Measurements from ENCODE around the gene PTPRR.

PTPRR gene

GRCh38 chr12:70637303-70638085, 283.0 kb downstream of the PTPRR start, which contains the start of gene PTPRB:
Gene PTPRB, minus strand, starts transcription at chr12:70637429. Its CDS starts 34 bp downstream, at chr12:70637395.
- DNase-seq: no peak

DNA sequence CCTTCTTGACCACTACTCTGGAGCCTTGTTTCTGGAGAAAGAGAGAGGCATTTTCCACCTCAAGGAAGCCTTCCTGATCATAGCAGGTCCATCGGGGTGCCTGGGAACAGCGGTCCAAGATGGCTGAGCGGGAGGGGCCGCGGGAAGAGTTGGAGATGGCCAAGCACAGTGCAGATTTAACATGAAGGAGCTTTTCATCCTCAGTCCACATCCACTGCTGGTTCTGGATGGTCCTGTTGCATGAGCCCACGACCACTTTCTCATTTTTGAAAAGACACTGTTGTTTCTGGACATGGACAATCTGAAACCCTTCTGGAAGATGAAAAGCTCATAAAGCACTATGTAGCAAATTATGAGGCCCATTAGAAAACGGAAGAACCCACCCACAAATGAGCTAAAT, 284.8 kb downstream of the PTPRR start:
- no peak for DNase-seq

DNA sequence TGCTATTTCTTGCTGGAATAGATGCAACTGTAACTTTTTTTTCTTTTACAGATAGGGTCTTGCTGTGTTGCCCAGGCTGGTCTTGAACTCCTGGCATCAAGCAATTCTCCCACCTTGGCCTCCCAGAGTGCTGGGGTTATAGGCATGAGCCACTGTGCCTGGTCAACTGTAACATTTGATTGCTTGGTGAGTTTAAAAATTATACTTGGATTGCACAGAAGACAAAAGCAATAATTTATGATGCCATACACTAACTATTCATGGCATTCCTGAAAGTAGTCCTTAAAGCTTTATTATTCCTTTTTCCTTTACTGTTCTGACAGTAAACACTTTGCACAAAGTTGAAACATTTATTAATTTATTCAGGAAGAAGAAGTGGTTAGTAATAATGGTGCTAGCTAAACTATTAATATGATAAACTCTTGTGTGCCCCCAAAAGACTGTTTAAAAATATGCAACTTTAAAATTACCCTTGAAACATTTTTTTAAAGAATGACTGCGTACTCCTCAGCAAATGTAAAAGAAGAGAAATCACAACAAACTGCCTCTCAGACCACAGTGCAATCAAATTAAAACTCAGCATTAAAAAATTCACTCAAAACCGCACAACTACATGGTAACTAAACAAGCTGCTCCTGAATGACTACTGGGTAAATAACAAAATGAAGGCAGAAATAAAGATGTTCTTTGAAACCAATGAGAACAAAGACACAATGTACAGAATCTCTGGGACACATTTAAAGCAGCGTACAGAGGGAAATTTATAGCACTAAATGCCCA, 291.6 kb downstream of the PTPRR start:
- no peak for DNase-seq

- DNase-seq: no peak
Measured at GRCh38 chr12:70627677-70628076, 292.9 kb downstream of the PTPRR start.

DNA sequence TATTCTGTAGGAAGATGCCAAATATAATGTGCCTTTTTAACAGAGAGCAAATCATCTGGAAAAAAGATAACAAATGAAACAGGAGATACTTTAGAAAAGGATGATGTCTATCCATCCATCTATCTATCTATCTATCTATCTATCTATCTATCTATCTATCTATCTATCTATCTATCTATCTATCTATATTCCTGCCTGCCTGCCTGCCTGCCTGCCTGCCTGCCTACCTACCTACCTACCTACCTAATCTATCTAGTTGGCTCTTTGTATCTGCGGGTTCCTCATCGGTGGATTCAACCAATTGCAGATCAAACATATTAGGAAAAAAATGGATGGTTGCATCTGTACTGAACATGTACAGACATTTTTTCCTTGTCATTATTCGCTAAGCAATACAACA, 294.4 kb downstream of the PTPRR start:
- no peak for DNase-seq

- DNase-seq: no peak
Measured at GRCh38 chr12:70619471-70620152, 300.9 kb downstream of the PTPRR start.

- no peak for DNase-seq
Measured at GRCh38 chr12:70618371-70618770, 302.2 kb downstream of the PTPRR start.

DNA sequence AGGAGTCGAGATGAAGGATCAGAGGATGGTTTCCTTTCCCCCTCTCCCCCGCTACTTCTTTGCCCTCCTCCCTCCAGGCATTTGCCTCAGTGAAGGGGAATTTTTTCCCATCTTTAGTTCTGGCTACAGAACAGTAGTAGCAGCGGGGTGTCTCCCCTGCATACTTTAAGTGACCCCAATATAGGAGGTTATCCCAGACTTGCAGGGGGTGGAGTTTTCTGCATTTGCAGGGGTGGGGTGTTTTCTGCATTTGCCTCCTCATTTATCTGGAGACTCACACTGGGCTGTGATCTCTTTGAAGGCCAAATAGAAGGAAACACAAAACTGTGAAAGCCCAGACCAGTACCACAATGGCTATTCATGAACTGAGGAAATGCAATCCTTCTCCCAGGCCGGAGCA, 303.1 kb downstream of the PTPRR start:
- no peak for DNase-seq

- no peak for DNase-seq
Measured at GRCh38 chr12:70615174-70615866, 305.2 kb downstream of the PTPRR start.

- no peak for DNase-seq
Measured at GRCh38 chr12:70609739-70610491, 310.6 kb downstream of the PTPRR start.

GRCh38 chr12:70609203-70609602, 311.3 kb downstream of the PTPRR start:
- no peak for DNase-seq

- no peak for DNase-seq
Measured at GRCh38 chr12:70608184-70608583, 312.4 kb downstream of the PTPRR start.

DNA sequence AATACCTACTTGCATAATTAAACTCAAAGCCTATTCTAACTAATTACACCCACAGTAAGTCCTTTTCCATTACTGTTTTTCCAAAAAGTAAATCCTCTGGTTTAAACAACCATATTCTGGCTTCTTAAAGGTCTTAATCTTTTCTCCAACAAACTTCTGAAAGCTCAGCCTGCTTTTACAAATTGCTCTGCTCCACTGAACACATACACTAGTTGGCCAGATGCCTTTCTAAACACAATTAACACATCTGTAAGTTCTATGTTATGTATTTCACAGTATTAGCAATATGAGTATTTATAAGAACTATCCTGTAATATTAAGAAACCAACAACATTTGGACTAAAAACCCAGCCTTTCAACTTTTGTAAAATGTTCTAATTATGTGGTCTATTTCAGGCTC, 313.4 kb downstream of the PTPRR start:
- no peak for DNase-seq

DNA sequence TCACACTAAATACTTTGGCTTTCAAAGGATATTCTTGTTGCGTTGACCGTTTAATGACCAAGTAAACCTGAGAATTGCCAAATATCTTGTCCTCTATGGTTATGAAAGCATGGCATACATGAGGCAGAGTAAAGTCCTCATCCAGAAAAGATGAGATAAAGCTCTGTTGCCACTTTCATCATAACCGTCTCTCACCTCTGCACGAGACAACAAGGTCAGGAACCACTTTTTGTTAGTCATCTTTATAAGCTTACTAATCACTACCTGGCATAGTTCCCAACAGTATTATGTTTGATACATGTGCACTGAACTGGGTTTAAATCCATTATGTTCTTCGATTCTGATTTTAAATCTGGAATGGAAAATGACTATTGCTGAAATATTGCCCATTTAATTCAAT, 314.6 kb downstream of the PTPRR start:
- DNase-seq: no peak

DNA sequence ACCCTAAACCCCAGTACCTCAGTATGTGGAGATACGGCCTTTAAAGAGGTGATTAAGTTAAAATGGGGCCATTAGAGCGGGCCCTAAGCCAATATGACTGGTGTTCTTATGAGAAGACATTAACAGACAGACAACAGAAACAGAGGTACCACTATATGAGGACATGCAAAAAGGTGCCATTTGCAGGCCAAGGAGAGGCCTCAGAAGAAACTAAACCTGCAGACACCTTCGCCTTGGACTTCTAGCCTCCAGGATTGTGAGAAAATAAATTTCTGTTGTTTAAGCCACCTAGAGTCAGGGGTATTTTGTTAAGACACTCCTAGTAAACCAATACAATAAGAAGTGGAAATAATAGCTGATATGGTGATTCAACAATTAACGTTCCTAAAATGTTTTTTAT, 315.9 kb downstream of the PTPRR start:
- no peak for DNase-seq

DNA sequence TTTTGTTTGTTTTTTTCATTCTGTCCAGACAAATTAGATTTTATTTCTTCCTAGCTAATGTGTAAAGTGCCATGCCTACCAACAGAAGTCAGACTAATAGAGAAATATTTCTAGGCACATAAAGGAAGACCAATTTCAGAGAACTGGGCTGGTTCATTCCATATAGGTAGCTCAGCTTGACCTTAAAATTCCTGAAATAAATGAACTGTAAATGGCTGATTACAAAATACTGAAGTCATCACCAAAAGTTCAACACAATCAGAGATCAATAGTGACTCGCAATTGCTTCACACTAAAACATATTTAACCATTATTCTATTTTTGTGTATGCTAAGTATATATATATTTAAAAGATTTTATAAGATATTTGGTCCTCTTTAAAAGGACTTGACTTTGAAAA, 317.5 kb downstream of the PTPRR start:
- no peak for DNase-seq

GRCh38 chr12:70598467-70599193, 321.9 kb downstream of the PTPRR start:
- no peak for DNase-seq

GRCh38 chr12:70592664-70593063, 327.9 kb downstream of the PTPRR start:
- DNase-seq: no peak

DNA sequence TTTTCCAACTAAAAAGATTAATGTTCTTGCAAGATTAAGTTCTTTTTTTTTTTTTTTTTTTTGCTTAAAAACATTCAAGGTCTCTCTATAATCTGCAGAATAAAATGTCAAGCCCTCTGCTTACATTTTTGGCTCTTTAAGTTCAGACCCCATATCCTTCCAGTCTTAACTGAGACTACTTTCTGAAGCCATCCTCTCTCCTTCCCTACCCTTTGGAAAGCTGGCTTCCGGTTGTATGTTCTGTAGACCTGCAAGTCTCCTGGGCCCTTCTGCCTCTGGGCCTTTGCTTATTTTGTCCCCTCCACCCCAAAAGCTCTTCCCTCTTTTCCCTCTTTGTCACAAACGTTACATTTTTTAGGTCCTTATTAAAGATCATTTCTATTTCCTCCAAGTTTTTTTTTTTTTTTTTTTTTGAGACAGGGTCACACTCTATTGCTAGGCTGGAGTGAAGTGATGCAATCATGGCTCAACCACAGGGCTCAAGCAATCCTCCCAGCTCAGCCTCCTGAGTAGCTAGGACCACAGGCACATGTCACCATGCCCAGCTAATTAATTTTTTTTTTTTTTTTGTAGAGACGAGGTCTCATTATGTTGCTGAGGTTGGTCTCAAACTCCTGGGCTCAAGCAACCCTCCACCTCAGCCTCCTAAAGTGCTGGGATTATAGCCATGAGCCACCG, 329.9 kb downstream of the PTPRR start:
- DNase-seq: no peak

- DNase-seq: peak; percentile 58 to 67
Measured at GRCh38 chr12:70590051-70590450, 330.5 kb downstream of the PTPRR start.
